IMR-90 (cell line): ENCODE data around the gene METAP2. TPM values are rescaled to one million over a fixed set of nuclear protein-coding genes. Genes with fewer than 3 reads are reported as not detected.
"Not testable (repeated sequence)": the region's sequence is repeated elsewhere in the genome, so short reads cannot be mapped to it uniquely, and the experiment has no call there.

Experiments
- ATAC-seq: fragments of 200-7000 bp; cut with Tn5 transposase; 2 replicates; pipeline ENCODE4 v1.9.1; 2020; ENCODE audit warnings: low read depth, mild to moderate bottlenecking, moderate library complexity
- BruUV-seq: library from RNA; stranded (reverse); fragments of 400-500 nt; replicated peaks from 2 replicates; lab custom pipeline; 2021; lab: Mats Ljungman, UMichigan
- CTCF ChIA-PET: fragments of 300-600 bp; formaldehyde crosslinking; extraction: SDS; loops from one replicate; lab custom pipeline; 2021; ENCODE audit warnings: antibody characterized with exemption; lab: Yijun Ruan, JAX
- POLR2A ChIA-PET: fragments of 300-600 bp; sonication (Branson Sonifier 250); formaldehyde crosslinking; loops from one replicate; lab custom pipeline; 2022; ENCODE audit warnings: antibody characterized with exemption; ENCODE audit not compliant: unreplicated experiment; lab: Charles Lee
- DNase-seq: peaks from one replicate; pipeline ENCODE4 v3.0.0; 2013
- H2AFZ ChIP-seq: replicated peaks from 2 replicates; pipeline ENCODE3; 2013; ENCODE audit warnings: low read length, mild to moderate bottlenecking; ENCODE audit not compliant: poor library complexity
- H2AK5ac ChIP-seq: 2 replicates; pipeline ENCODE4 v1.6.1; 2013; ENCODE audit warnings: low read depth, low read length, inconsistent platforms
- H2AK9ac ChIP-seq: replicated peaks from 2 replicates; pipeline ENCODE3; 2013; ENCODE audit warnings: mild to moderate bottlenecking, low read depth, low read length, moderate library complexity; ENCODE audit not compliant: poor library complexity
- H2BK120ac ChIP-seq: 2 replicates; pipeline ENCODE4 v1.6.1; 2013; ENCODE audit warnings: low read depth, low read length, inconsistent platforms
- H2BK15ac ChIP-seq: 3 replicates; pipeline ENCODE4 v1.6.1; 2013; ENCODE audit warnings: low read depth, low read length, inconsistent platforms
- H2BK20ac ChIP-seq: 2 replicates; pipeline ENCODE4 v1.6.1; 2013; ENCODE audit warnings: low read depth, mild to moderate bottlenecking, inconsistent platforms, low read length, moderate library complexity
- H2BK5ac ChIP-seq: 2 replicates; pipeline ENCODE4 v1.6.1; 2013; ENCODE audit warnings: mild to moderate bottlenecking, low read depth, low read length, inconsistent platforms; ENCODE audit not compliant: poor library complexity, severe bottlenecking
- H3K14ac ChIP-seq: replicated peaks from 2 replicates; pipeline ENCODE4 v1.6.1; 2013; ENCODE audit warnings: low read depth, low read length, inconsistent platforms
- H3K18ac ChIP-seq: 2 replicates; pipeline ENCODE4 v1.6.1; 2013; ENCODE audit warnings: low read depth, low read length, control low read depth
- H3K23ac ChIP-seq: 2 replicates; pipeline ENCODE4 v1.6.1; 2013; ENCODE audit warnings: low read depth, low read length, inconsistent platforms
- H3K27ac ChIP-seq: 2 replicates; pipeline ENCODE4 v1.5.1; 2013; ENCODE audit warnings: mild to moderate bottlenecking, control low read depth, low read length; ENCODE audit not compliant: insufficient read depth
- H3K27me3 ChIP-seq: 2 replicates; pipeline ENCODE4 v1.6.1; 2013; ENCODE audit warnings: low read length; ENCODE audit not compliant: control insufficient read depth, insufficient read depth
- H3K36me3 ChIP-seq: 2 replicates; pipeline ENCODE4 v1.6.1; 2013; ENCODE audit warnings: low read length, mixed read lengths; ENCODE audit not compliant: control insufficient read depth, insufficient read depth
- H3K4ac ChIP-seq: 2 replicates; pipeline ENCODE4 v1.6.1; 2013; ENCODE audit warnings: low read depth, low read length, inconsistent platforms
- H3K4me1 ChIP-seq: 2 replicates; pipeline ENCODE4 v1.6.1; 2013; ENCODE audit warnings: low read length, mixed read lengths; ENCODE audit not compliant: control insufficient read depth, insufficient read depth
- H3K4me2 ChIP-seq: 2 replicates; pipeline ENCODE4 v1.6.1; 2013; ENCODE audit warnings: low read depth, mild to moderate bottlenecking, control low read depth, low read length, moderate library complexity
- H3K4me3 ChIP-seq: 2 replicates; pipeline ENCODE4 v1.5.1; 2013; ENCODE audit warnings: low read depth, mild to moderate bottlenecking, control low read depth, low read length, moderate library complexity; ENCODE audit not compliant: insufficient read depth
- H3K56ac ChIP-seq: 2 replicates; pipeline ENCODE4 v1.6.1; 2013; ENCODE audit warnings: low read length, inconsistent platforms; ENCODE audit not compliant: insufficient read depth; ENCODE audit errors: extremely low read depth
- H3K79me1 ChIP-seq, 2 experiments: 2 replicates each; pipeline ENCODE4 v1.6.1; 2013; ENCODE audit warnings: low read length in 2 of 2, inconsistent platforms in 1 of 2, low read depth in 1 of 2
- H3K9ac ChIP-seq: 2 replicates; pipeline ENCODE4 v1.6.1; 2013; ENCODE audit warnings: low read depth, low read length, control low read depth
- H3K9me1 ChIP-seq: 2 replicates; pipeline ENCODE4 v1.6.1; 2013; ENCODE audit warnings: low read length, inconsistent platforms; ENCODE audit not compliant: insufficient read depth
- H3K9me3 ChIP-seq: 2 replicates; pipeline ENCODE4 v1.6.1; 2013; ENCODE audit warnings: low read length; ENCODE audit not compliant: control insufficient read depth, insufficient read depth
- H4K20me1 ChIP-seq: 2 replicates; pipeline ENCODE4 v1.6.1; 2013; ENCODE audit warnings: low read length, inconsistent platforms; ENCODE audit not compliant: insufficient read depth
- H4K5ac ChIP-seq: 2 replicates; pipeline ENCODE4 v1.6.1; 2013; ENCODE audit warnings: mild to moderate bottlenecking, low read depth, low read length, control low read depth
- H4K8ac ChIP-seq, 2 experiments: 2 replicates each; pipeline ENCODE4 v1.6.1; 2013; ENCODE audit warnings: low read depth in 2 of 2, low read length in 2 of 2, control low read depth in 1 of 2, inconsistent platforms in 1 of 2
- H4K91ac ChIP-seq: 2 replicates; pipeline ENCODE4 v1.6.1; 2013; ENCODE audit warnings: low read depth, low read length, inconsistent platforms; ENCODE audit not compliant: insufficient read depth
- MAZ ChIP-seq: IDR thresholded peaks from 2 replicates; pipeline ENCODE4 v1.6.1; 2012; ENCODE audit warnings: low read depth, mild to moderate bottlenecking, low read length, improper control_type of control experiment, moderate library complexity, borderline replicate concordance
- MXI1 ChIP-seq: IDR thresholded peaks from 2 replicates; pipeline ENCODE4 v1.6.1; 2012; ENCODE audit warnings: low read depth, mild to moderate bottlenecking, low read length, moderate library complexity, borderline replicate concordance
- NFE2L2 ChIP-seq: fragments of 150-350 bp; IDR thresholded peaks from 2 replicates; pipeline ENCODE4 v1.6.1; 2016; ENCODE audit warnings: low read depth, mild to moderate bottlenecking, low read length
- SMC3 ChIP-seq: fragments of 150-350 bp; IDR thresholded peaks from 2 replicates; pipeline ENCODE4 v1.6.1; 2016; ENCODE audit warnings: low read depth, mild to moderate bottlenecking, antibody characterized with exemption, low read length, moderate library complexity
- USF2 ChIP-seq: fragments of 150-350 bp; IDR thresholded peaks from 2 replicates; pipeline ENCODE4 v1.6.1; 2017; ENCODE audit warnings: mild to moderate bottlenecking, antibody characterized with exemption, low read length, low read depth
- WGBS, 2 experiments: methylation state at CpG; one replicate each; pipeline versions ENCODE4 v1.1.5 to v1.1.7; 2013; ENCODE audit warnings: missing lambda C conversion rate in 2 of 2; ENCODE audit not compliant: insufficient read length in 1 of 2; ENCODE audit errors: extremely low coverage in 2 of 2; 5-methylcytosine and 5-hydroxymethylcytosine counted together
- dilution Hi-C: fragments of 300-500 bp; cut with HindIII; formaldehyde crosslinking; loops from one replicate; pipeline ENCODE4 v1.14.3; 2018; ENCODE audit warnings: low sequenced_read_pairs; ENCODE audit not compliant: unreplicated experiment
- in situ Hi-C: fragments of 300-500 bp; cut with MboI; formaldehyde crosslinking; loops from 3 replicates; pipeline ENCODE4 v1.14.3; 2019; ENCODE audit warnings: low sequenced_read_pairs, inconsistent platforms, mixed read lengths
- intact Hi-C: fragments of 100-400 bp; cut with micrococcal nuclease; formaldehyde crosslinking; loops from 2 replicates; pipeline ENCODE4 v1.10.0; 2022
- polyA plus RNA-seq, 3 experiments: library from polyadenylated mRNA; depleted of rRNA; stranded (reverse); fragments of >200 nt; gene quantifications; 2 replicates each; pipeline ENCODE4 v1.2.3, GENCODE V29; 2012; ENCODE audit warnings: low replicate concordance in 1 of 3
- total RNA-seq: library from RNA; depleted of rRNA; stranded (reverse); fragments of >200 nt; gene quantifications from 2 replicates; pipeline ENCODE4 v1.2.3, GENCODE V29; 2012

Gene METAP2
- total and polyA plus RNA-seq, 2 of the 4 experiments (the other 2 are of a cell fraction): 62.5 to 72.9 TPM

- H3K56ac ChIP-seq: no peak overlapping the region
- DNase-seq: peak; percentile 7
- no peak overlapping the region for H2AK9ac ChIP-seq
- H2BK5ac ChIP-seq: no peak overlapping the region
- H3K36me3 ChIP-seq: no peaks in the 10 kb centered on the region
- no peaks in the 10 kb centered on the region for H3K9me1 ChIP-seq
- in situ Hi-C loops (no loop called here), intact Hi-C loops (no loop called here), dilution Hi-C loops (no loop called here)
- H3K14ac ChIP-seq: no peak overlapping the region
- no peak overlapping the region for H3K4me3 ChIP-seq
- no peak overlapping the region for H2BK15ac ChIP-seq
- BruUV-seq: no TSS peak
- H3K27ac ChIP-seq: no peak overlapping the region
- no peak overlapping the region for H2BK20ac ChIP-seq
- H4K20me1 ChIP-seq: no peaks in the 10 kb centered on the region
- H3K23ac ChIP-seq: no peak overlapping the region
- H4K91ac ChIP-seq: no peak overlapping the region
- H4K5ac ChIP-seq: no peak overlapping the region; the same call in 1 of the 2 replicates
- TF ChIP-seq NFE2L2: no peak
- TF ChIP-seq SMC3: no peak
- no peak for TF ChIP-seq MXI1
- no peak for TF ChIP-seq MAZ
- no peak for TF ChIP-seq USF2
- H3K4me2 ChIP-seq: no peak overlapping the region; the same call in 1 of the 2 replicates
- no peak overlapping the region for H3K18ac ChIP-seq
- no peaks in the 10 kb centered on the region for H3K4me1 ChIP-seq
- H4K8ac ChIP-seq: no peak overlapping the region
- WGBS, 2 experiments: 19% methylated on average over 6 of the region's 22 CpGs; no CpG with 5 or more reads in 1 of the 2 experiments
- no peaks in the 10 kb centered on the region for H3K79me1 ChIP-seq
- POLR2A ChIA-PET: no interaction called here
- no peak overlapping the region for H3K9ac ChIP-seq
- no peak overlapping the region for H2AK5ac ChIP-seq
- no peak overlapping the region for H3K4ac ChIP-seq
- H2BK120ac ChIP-seq: no peak overlapping the region
- H3K9me3 ChIP-seq: peaks cover 3% of the 10 kb centered on the region; the same call in 1 of the 2 replicates
- peak; percentile 76 for ATAC-seq
- peak overlapping the region; percentile 36 for H2AFZ ChIP-seq
- CTCF ChIA-PET: no interaction called here
- peaks cover 5% of the 10 kb centered on the region for H3K27me3 ChIP-seq
Measured at GRCh38 chr12:95446506-95446900, 27.4 kb upstream of the METAP2 start.

GRCh38 chr12:95449656-95450055, 24.3 kb upstream of the METAP2 start:
- H2AK5ac ChIP-seq, H4K5ac ChIP-seq, H3K56ac ChIP-seq, H3K23ac ChIP-seq, H3K4me1 ChIP-seq, H3K14ac ChIP-seq, H3K27ac ChIP-seq, H4K20me1 ChIP-seq, H3K4me2 ChIP-seq, in situ Hi-C loops, BruUV-seq, H2BK15ac ChIP-seq, ATAC-seq, H3K27me3 ChIP-seq, DNase-seq, H3K18ac ChIP-seq, H4K91ac ChIP-seq, POLR2A ChIA-PET, CTCF ChIA-PET, H2AFZ ChIP-seq, H3K4me3 ChIP-seq, H3K36me3 ChIP-seq, intact Hi-C loops, dilution Hi-C loops, H3K4ac ChIP-seq, H3K9me3 ChIP-seq, H3K9me1 ChIP-seq, H2BK20ac ChIP-seq, H3K9ac ChIP-seq, H2BK5ac ChIP-seq, H3K79me1 ChIP-seq, H4K8ac ChIP-seq, H2AK9ac ChIP-seq, H2BK120ac ChIP-seq: not testable (repeated sequence)
- no CpG with 5 or more reads among the region's 1 CpG for WGBS, 2 experiments
